Ramos (cell line): ENCODE measurements around the gene WNT7A.
"Not testable (repeated sequence)": the region's sequence is repeated elsewhere in the genome, so short reads cannot be mapped to it uniquely, and the experiment has no call there.

Source experiments
- in situ Hi-C: fragments of 300-500 bp; cut with MboI; formaldehyde crosslinking; loops from one replicate; pipeline ENCODE4 v1.14.3; 2022; ENCODE audit warnings: low sequenced_read_pairs; ENCODE audit not compliant: unreplicated experiment

The WNT7A gene

DNA sequence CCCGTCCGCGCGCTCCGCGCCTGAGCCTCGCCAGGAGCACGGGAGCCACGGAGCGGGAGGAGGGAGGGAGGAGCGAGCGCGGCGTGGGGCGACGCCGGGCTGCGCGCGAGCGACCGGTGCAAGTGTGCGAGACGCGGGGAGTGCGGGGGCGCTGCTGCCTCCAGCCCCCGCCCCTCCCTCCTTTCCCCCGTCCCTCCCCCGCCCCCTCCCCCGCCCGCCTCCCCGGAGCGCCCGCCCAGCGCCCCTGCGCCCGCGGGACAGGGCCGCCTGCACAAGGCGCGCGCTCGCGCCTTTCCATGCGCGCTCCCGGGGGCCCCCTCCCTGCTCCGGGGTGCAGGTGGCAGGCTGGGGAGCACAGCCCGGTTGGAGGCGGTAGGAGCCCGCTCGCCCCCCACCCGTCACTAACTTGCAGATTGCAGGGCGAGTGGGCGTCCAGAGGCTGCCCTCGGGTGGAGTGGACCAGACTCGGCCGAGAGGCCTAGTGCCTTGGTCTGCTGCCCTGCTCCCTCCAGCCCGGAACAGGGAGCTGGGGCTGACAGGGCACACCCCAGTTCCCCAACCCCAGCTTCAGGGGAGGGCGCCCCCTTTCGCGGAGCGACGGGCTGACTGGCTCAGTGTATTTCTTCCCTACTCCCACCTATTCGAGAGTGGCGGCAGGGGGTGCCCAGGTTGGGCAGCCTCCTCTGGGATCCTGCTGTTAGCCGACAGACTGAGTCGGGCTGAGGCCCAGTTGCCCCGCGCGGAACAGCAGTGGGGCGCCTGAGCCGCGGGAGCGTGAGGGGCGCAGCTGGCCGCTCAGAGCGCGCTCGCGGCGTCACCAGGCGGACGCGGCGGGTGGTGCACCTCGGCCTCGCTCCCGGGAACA is at the start of gene WNT7A:
Gene WNT7A, minus strand, starts transcription at position 126 of the 865 bp plus-strand sequence. CDS start 255 bp downstream, outside the sequence.
- in situ Hi-C loops = loop anchor here (10.0 kb wide), 1 partner anchor 215 kb away; no protein-coding TSS in a partner anchor

GRCh38 chr3:13928741-13929140 is 48.9 kb upstream of the WNT7A start:
- in situ Hi-C loops = not testable (repeated sequence)

- in situ Hi-C loops = no loop called here
Observed at GRCh38 chr3:13927295-13927694, 47.4 kb upstream of the WNT7A start.

DNA sequence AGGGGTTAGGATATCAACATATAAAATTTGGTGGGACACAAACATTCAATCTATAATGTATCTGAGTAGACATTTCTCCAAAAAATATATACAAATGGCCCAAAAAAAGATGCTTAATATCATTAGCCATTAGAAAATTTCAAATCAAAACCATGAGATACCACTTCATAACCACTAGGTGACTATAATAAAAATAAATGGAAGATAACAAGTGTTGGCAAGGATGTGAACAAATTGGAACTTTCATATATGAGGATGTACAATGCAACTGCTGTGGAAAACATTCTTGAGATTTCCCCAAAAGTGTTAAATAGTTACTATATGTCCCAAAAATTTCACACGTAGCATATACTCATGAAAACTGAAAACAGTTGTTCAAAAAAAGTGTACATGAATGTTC is 36.5 kb upstream of the WNT7A start:
- in situ Hi-C loops = no loop called here

DNA sequence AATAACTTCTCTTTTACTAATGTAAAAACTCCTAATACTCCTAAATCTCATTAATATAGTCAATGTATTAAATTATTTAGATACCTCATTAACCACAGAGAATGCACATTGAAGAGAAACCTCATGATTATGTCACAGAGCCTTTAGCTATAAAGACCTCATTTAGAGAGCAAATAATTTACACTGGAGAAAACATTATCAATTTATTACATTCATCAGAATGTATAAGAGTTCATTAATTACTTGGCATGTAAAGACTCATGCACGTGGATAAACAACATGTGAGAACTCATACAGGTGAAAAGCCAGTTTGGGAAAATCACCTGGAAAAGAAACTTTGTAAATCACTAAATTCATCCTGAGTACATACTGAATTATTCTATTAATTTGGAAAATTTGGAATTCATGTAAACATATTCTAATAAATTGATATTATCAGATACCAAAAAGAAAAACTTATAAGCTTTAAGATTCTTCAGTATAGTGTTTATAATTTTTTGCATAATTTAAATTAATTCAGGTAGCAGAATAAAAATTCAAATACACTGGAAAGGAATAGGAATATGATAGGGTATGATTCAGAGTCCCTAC is 22.9 kb upstream of the WNT7A start:
- in situ Hi-C loops = no loop called here

DNA sequence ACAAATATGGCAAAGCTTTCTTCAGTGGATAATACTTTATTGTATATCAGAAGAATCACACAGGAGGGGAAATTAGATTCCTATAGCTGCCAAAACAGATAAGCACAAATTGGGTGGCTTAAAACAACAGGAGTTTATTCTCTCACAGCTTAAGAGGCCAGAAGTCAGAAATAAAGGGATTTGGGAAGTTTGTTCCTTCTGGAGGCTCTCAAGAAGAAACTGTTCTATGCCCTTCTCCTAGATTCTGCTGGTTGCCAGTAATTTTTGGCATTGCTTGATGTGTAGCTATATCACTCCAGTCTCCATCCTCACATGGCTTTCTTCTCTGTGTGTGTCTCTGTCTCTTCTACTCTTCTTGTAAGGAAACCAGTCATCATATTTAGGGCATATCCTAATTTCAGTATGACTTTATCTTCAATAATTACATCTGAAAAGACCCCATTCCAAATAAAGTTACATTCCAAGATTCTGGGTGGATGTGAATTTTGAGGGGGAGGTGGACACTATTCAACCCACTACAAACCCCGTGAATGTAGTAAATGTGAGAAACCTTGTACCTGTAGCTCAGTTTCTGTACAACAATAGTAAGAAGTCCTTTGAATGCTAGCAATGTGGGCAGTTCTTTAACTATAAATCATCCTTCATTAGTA is 22.2 kb upstream of the WNT7A start:
- in situ Hi-C loops = no loop called here

GRCh38 chr3:13898346-13898745 is 18.5 kb upstream of the WNT7A start:
- in situ Hi-C loops = no loop called here

DNA sequence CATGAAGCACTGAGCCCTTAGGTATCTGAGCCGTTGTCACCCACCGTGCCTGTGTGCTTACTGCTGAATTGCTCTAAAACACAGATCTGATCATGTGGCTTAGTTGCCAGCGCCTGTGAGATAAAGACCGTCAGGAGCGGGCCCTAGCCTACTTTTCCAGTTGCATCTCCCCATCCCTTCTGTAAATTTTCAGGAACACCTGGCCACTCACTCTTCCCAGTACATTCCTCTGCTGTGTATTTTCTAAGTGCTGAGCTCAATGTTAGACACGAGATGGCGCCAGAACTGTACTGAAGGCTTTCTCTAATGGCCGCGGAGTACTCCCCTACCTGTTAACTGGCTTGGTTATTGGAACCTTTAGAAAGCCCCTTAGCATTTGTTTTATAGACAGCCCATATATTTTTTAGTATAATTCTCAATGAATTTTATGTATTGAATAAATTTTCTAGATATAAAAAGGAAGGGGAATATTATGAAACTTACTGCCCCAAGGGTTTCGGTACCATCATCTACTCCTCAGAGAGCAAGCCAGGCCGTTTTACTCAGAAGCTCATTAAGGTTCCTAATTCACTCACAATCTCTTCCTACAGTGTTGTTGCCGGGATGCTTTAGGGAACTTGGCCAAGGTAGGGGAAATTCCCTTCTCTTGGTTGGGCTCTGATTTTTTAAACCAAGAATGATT is 16.7 kb upstream of the WNT7A start:
- in situ Hi-C loops = no loop called here

- in situ Hi-C loops = no loop called here
Observed at GRCh38 chr3:13895155-13896105, 15.6 kb upstream of the WNT7A start.

- in situ Hi-C loops = no loop called here
Observed at GRCh38 chr3:13894807-13895154, 14.9 kb upstream of the WNT7A start.

DNA sequence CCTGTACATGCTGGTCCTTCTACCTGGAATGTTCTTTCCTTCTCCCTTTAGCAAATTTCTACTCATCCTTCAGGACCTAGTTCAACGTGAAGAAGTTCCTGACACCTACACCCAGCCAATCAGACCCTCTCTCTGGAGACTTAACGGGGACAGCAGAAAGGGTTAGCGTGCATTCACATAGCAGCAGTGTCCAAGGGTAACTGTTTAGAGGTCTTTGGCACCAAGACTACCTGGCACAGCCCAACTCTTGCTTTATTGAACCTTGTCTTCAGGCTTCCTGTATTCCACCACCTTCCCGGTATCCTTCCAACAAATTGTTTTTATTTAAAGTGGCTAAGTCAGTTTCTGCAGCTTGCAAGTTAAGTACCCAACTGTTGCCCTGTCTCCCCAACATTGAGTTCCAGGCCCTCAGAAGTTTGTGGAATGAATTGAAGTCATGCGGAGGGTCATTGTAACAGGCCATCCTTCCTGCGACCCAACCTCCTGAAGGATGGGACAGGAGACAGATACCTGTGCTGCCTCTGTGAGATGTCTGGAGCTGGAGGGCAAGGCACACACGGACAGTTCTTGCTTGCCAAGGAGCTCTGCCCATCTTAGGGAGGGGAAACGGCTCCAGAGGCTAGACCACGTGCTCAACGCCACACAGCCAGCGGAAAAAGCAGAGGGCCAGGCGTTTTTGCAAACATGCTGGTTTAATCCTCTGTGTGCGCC is 14.4 kb upstream of the WNT7A start:
- in situ Hi-C loops = no loop called here

- in situ Hi-C loops = no loop called here
Observed at GRCh38 chr3:13892304-13892703, 12.4 kb upstream of the WNT7A start.

GRCh38 chr3:13891492-13892073 is 11.7 kb upstream of the WNT7A start:
- in situ Hi-C loops = no loop called here

DNA sequence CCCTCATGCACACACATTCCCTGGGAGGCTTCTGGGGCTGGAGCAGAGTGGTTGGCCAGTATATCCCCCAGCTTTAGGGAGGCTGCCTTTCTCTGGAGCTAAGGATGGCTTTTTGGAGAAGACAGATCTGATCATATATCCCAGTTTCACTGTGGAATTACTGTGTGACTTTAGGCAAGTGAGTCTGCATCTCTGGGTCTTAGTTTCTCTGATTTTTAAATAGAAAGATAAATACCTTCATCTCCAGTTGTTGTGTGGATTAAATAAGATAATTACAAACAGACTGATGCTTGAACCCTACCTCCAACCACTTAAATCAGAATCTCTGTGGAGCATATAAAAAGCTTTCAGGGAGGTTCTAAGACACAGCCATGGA is 11.1 kb upstream of the WNT7A start:
- in situ Hi-C loops = no loop called here

DNA sequence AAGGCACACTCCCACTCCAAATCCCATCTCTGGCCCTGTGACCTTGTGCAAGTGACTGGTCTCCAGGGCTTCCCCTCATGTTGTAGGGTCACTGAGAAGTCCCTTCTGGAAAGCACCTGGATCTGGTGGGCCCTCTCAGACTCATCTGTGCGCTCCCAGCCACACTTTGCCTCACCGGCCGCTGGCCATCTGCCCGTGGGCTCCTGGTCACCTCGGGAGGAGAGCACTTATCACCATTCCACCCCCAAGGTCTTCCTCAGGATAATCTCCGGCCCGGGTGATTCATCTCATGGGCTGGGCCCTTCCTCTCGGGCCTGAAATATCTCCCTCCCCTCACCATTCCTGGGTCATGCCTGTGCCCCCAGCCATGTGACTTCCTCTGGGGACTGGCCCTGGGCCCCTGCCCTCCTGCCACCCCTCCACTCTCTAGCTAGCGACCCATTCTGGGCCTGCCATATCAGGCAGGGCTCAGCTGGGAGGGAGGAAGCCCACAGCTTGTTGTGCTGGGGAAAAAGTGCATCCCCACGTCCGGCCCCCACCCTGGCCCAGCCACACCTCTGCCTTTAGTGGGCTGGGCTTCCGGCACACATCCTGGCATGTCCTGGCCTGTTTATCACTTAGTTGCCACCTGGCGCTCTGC is 10.6 kb upstream of the WNT7A start:
- in situ Hi-C loops = no loop called here

GRCh38 chr3:13888576-13888975 is 8.7 kb upstream of the WNT7A start:
- in situ Hi-C loops = loop anchor here (10.0 kb wide), 1 partner anchor 224 kb away; no protein-coding TSS in a partner anchor

- in situ Hi-C loops = loop anchor here (10.0 kb wide), 1 partner anchor 223 kb away; no protein-coding TSS in a partner anchor
Observed at GRCh38 chr3:13887495-13888300, 7.8 kb upstream of the WNT7A start.
